Stomach (tissue), 9 donors: ENCODE results near the gene AVPR2. TPM values are rescaled to one million over a fixed set of nuclear protein-coding genes. Genes with fewer than 3 reads are reported as not detected.

Experiments
- DNase-seq, 2 donors: peaks; one replicate each; pipeline versions ENCODE4 v3.0.0 to v3.0.0-alpha.2; 2013 to 2019
- H3K27ac ChIP-seq, 5 donors: fragments of 200-600 bp in 4 of 5; sonication (generic) in 4 of 5; one replicate each; pipeline ENCODE4 v1.5.1; 2013 to 2019; ENCODE audit warnings: mild to moderate bottlenecking in 1 of 5, moderate library complexity in 1 of 5
- H3K27me3 ChIP-seq, 3 donors: fragments of 200-600 bp; sonication (generic); one replicate each; pipeline ENCODE4 v1.5.1; 2017 to 2019; ENCODE audit warnings: mixed run types in 1 of 3
- H3K36me3 ChIP-seq, 4 donors: fragments of 200-600 bp; sonication (generic); 1 replicate in 3 of 4; 2 replicates in 1 of 4; pipeline ENCODE4 v1.5.1; 2016 to 2019
- H3K4me1 ChIP-seq, 4 donors: fragments of 200-600 bp; sonication (generic); one replicate each; pipeline ENCODE4 v1.5.1; 2016 to 2019
- H3K4me3 ChIP-seq, 4 donors: fragments of 200-600 bp; sonication (generic) in 3 of 4; one replicate each; pipeline ENCODE4 v1.5.1; 2016 to 2019; ENCODE audit warnings: mild to moderate bottlenecking in 1 of 4
- H3K9me3 ChIP-seq, 4 donors: fragments of 200-600 bp; sonication (generic); one replicate each; pipeline ENCODE4 v1.5.1; 2016 to 2019
- CTCF ChIP-seq, 7 experiments: fragments of 450-650 bp in 4 of 7; fragments of 200-600 bp in 3 of 7; sonication (generic) in 3 of 7; IDR thresholded peaks; one replicate each; pipeline ENCODE4 v1.5.1; 2016 to 2019; ENCODE audit warnings: antibody characterized with exemption in 7 of 7, control low read depth in 2 of 7, mild to moderate bottlenecking in 1 of 7
- EP300 ChIP-seq: sonication (generic); formaldehyde crosslinking; IDR thresholded peaks from one replicate; pipeline ENCODE4 v1.6.1; 2017; ENCODE audit warnings: antibody characterized with exemption
- POLR2A ChIP-seq, 4 donors: fragments of 450-650 bp; IDR thresholded peaks; one replicate each; pipeline ENCODE4 v1.6.1; 2016; ENCODE audit warnings: antibody characterized with exemption in 4 of 4, control low read depth in 2 of 4, mild to moderate bottlenecking in 1 of 4, moderate library complexity in 1 of 4
- POLR2AphosphoS5 ChIP-seq, 3 donors: sonication (generic); formaldehyde crosslinking; IDR thresholded peaks; one replicate each; pipeline ENCODE4 v1.6.1; 2016; ENCODE audit warnings: antibody characterized with exemption in 3 of 3
- WGBS, 5 donors: extraction: QIAGEN DNeasy Blood & Tissue Kit in 3 of 5; methylation state at CpG; one replicate each; pipeline versions ENCODE4 v1.1.5 to v1.1.7; 2013 to 2018; 5-methylcytosine and 5-hydroxymethylcytosine counted together
- intact Hi-C: fragments of 100-400 bp; cut with DNase I; formaldehyde crosslinking; loops from one replicate; pipeline ENCODE4 v1.15.1; 2023; ENCODE audit warnings: low total_unique reads
- polyA plus RNA-seq, 3 donors: library from polyadenylated mRNA; stranded (reverse); fragments of 200-250 nt; gene quantifications; one replicate each; pipeline ENCODE4 v1.2.3, GENCODE V29; 2013
- total RNA-seq, 5 donors: library from RNA; depleted of rRNA; stranded (reverse); fragments of >200 nt; gene quantifications; one replicate each; pipeline versions ENCODE4 v1.1.0 to v1.2.3, GENCODE V29; 2014 to 2016
- donor health status: healthy with polysubstance abuse.
- donor health status: Bipolar disorder and iron deficiency.
- donor health status: healthy.

Gene AVPR2
- total and polyA plus RNA-seq, 8 donors, result 0.19 to 1.4 (median 0.72) TPM; not detected in 4

GRCh38 chrX:153926858-153927671, 22.6 kb downstream of the AVPR2 start:
- H3K36me3 ChIP-seq, result peaks cover 4 to 29% (median 24%) of the 10 kb centered on the region in 4 donors
- WGBS, 5 donors, result 4 to 44% (median 24%) methylated on average over 24 to 31 of the region's 31 CpGs; no CpG with 5 or more reads in 1 of the 5 donors
- no peaks in the 10 kb centered on the region for H3K9me3 ChIP-seq
- intact Hi-C loops, result no loop called here
- no peak for TF ChIP-seq CTCF (IDR thresholded peaks at IDR 0.05)
- TF ChIP-seq POLR2AphosphoS5 (IDR thresholded peaks at IDR 0.05), result peak in 1 of 3 donors; percentile 45
- peak overlapping the region; percentile 45 to 59 (median 56) for H3K4me3 ChIP-seq
- peaks cover 7 to 65% (median 52%) of the 10 kb centered on the region in 4 donors for H3K4me1 ChIP-seq
- peak; percentile 57 to 87 for DNase-seq
- H3K27ac ChIP-seq, result peak overlapping the region; percentile 95 to 98 (median 96)
- peaks cover 0 to 9% (median 0%) of the 10 kb centered on the region in 3 donors for H3K27me3 ChIP-seq

- intact Hi-C loops, result no loop called here
- 0 to 47% (median 9%) methylated on average over 4 to 8 of the region's 8 CpGs for WGBS, 5 donors
- TF ChIP-seq POLR2AphosphoS5 (IDR thresholded peaks at IDR 0.05) (no peak), CTCF (IDR thresholded peaks at IDR 0.05) (no peak), EP300 (no peak), POLR2A (IDR thresholded peaks at IDR 0.05) (no peak)
Measured at GRCh38 chrX:153927672-153927921, 23.1 kb downstream of the AVPR2 start.

GRCh38 chrX:153927922-153928760, 23.7 kb downstream of the AVPR2 start:
- H3K27ac ChIP-seq, result peak overlapping the region; percentile 95 to 98 (median 96)
- H3K9me3 ChIP-seq, result no peaks in the 10 kb centered on the region
- WGBS, 5 donors, result 0 to 21% (median 4%) methylated on average over 13 to 75 of the region's 76 CpGs
- peaks cover 0 to 6% (median 0%) of the 10 kb centered on the region in 3 donors for H3K27me3 ChIP-seq
- intact Hi-C loops, result no loop called here
- H3K4me3 ChIP-seq, result peak overlapping the region; percentile 45 to 59 (median 56)
- no peak for TF ChIP-seq POLR2A (IDR thresholded peaks at IDR 0.05)
- TF ChIP-seq CTCF (IDR thresholded peaks at IDR 0.05), result peak in 1 of 7 experiments; percentile 20
- peak; percentile 54 to 80 (median 80) for TF ChIP-seq POLR2AphosphoS5 (IDR thresholded peaks at IDR 0.05)
- no peak for TF ChIP-seq EP300
- peaks cover 4 to 36% (median 29%) of the 10 kb centered on the region in 4 donors for H3K36me3 ChIP-seq
- peak; percentile 96 to 99 for DNase-seq
- H3K4me1 ChIP-seq, result peaks cover 7 to 65% (median 44%) of the 10 kb centered on the region in 4 donors

More at GRCh38 chrX:153927672-153927921, 23.1 kb downstream of the AVPR2 start:
- Histone ChIP-seq H3K36me3 (peaks cover 4 to 35% (median 28%) of the 10 kb centered on the region in 4 donors), H3K27ac (peak overlapping the region; percentile 95 to 98 (median 96)), H3K27me3 (peaks cover 0 to 6% (median 0%) of the 10 kb centered on the region in 3 donors), H3K9me3 (no peaks in the 10 kb centered on the region), H3K4me3 (peak overlapping the region; percentile 45 to 59 (median 56)), H3K4me1 (peaks cover 7 to 65% (median 48%) of the 10 kb centered on the region in 4 donors)
- no peak for DNase-seq

GRCh38 chrX:153928846-153929245, 24.4 kb downstream of the AVPR2 start:
- H3K4me1 ChIP-seq, result peaks cover 7 to 65% (median 44%) of the 10 kb centered on the region in 4 donors
- peak overlapping the region; percentile 35 to 96 (median 79) for H3K27ac ChIP-seq
- no peak for DNase-seq
- 20 to 61% (median 39%) methylated on average over 9 of the region's 9 CpGs for WGBS, 5 donors
- intact Hi-C loops, result no loop called here
- peak overlapping the region in 2 of 4 donors; percentile 18 to 22 for H3K4me3 ChIP-seq
- TF ChIP-seq EP300 (no peak), POLR2AphosphoS5 (IDR thresholded peaks at IDR 0.05) (no peak), CTCF (IDR thresholded peaks at IDR 0.05) (no peak)
- H3K36me3 ChIP-seq, result peaks cover 4 to 36% (median 29%) of the 10 kb centered on the region in 4 donors
- H3K27me3 ChIP-seq, result peaks cover 0 to 6% (median 0%) of the 10 kb centered on the region in 3 donors
- H3K9me3 ChIP-seq, result no peaks in the 10 kb centered on the region
